ENCODE measurements around the gene LRRC59.

The LRRC59 gene

GRCh38 chr17:50381920-50382319 lies 15.4 kb downstream of the LRRC59 start:
- no peak for DNase-seq

DNA sequence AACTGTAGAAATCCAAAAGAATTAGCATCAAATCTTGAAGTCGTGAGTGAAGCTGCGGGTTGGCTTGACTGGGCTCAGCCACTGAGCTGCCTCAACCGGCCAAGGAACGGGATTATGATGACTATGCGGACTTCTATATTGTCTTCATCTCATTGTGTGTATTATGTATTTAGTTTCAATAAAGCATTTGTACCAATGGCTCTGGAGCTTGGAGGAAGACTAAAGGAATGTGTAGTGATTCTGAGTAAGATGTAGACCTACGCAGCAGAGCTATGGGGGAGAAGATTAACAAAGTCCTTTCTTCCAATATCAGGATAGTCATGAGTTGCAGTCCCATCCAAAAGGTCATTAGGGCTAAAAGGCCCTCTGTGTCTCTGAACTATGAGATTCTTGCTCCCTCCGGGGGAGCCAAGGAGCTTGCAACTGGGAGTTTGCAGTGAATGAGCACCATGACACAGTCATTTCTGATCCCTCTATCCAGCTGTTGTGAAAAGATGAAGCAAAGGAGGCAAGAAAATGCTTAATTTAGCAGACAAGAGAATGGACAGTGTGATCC lies 16.0 kb downstream of the LRRC59 start:
- no peak for DNase-seq

DNA sequence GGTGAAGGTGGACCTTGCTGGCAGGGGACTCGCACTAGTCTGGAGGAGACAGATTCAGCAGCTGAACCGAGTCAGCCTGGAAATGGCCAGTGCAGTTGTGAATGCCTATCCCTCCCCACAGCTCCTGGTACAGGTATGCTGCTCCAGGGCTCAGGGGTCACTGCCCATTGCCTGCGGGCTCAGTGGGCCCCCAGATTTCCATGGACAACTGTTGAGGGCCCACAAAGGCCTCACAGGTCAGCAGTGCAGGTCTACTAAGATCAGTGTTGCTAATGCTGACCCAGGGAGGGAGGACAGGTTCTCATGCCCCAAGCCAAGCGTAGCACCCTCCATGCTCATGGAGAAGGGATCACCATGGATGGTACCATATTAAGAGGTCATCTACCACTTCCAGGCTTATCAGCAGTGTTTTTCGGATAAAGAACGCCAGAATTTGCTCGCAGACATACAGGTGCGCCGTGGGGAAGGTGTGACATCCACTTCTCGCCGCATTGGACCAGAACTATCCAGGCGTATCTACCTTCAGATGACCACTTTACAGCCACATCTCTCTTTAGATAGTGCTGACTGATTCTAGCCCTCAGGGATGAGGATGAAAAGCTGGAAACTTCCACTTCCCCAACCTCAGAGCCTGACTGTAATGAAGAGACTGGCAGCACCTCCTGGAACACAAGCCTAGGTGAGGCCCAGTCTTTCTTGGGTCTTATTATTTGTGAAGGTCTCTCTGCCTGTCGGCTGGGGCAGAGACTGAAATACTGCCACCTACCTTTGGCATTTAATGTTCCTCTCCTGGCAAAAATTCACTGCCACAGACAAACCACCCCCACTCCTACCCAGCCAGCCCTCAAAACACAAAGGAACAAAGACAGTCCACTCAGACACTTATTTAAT lies 16.7 kb downstream of the LRRC59 start:
- DNase-seq = no peak

- DNase-seq = no peak
These were observed 17.8 kb downstream of the LRRC59 start for GRCh38 chr17:50379351-50380132.

DNA sequence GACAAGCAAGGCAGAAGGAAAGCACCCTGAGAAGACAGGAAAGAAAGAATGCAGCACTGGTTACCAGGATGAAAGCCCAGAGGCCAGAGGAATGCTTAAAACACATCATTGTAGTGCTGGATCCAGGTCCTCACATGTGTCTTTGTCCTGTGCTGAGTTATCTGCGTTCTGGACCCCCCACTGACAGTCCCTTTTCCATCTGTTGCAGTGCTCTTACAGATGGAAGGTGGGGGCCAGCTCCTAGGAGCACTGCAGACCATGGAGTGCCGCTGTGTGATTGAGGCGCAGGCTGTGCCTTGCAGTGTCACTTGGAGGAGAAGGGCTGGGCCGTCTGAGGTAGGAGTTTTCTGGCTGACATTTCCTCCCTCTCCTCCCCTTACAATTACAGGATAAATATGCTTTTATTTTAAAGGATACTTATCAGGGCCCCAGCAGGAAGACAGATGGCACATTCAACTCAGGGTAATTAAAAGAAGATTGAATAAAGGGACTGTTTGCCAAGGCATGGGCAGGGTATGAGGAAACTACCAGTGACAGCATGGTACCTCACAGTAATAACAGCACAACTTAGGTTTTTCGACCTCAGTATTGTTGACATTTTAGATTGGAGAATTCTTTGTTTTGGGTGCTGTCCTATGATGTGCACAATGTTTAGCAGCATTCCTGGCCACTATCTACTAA lies 21.3 kb downstream of the LRRC59 start:
- DNase-seq = no peak

DNA sequence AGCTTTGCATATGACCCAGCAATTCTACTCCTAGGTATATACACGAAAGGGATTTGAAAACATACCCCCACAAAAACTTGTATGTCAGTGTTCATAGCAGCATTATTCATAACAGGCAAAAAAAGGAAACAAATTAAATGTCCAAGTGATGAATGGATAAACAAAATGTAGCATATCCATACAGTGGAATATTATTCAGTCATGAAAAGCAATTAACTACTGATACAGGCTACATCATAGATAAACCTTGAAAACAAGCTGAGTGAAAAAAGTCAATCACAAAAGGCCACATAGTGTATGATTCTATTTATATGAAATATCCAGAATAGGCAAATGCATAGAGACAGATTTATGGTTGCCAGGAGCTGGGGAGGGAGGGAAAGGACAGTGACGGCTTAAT lies 23.6 kb downstream of the LRRC59 start:
- no peak for DNase-seq

DNA sequence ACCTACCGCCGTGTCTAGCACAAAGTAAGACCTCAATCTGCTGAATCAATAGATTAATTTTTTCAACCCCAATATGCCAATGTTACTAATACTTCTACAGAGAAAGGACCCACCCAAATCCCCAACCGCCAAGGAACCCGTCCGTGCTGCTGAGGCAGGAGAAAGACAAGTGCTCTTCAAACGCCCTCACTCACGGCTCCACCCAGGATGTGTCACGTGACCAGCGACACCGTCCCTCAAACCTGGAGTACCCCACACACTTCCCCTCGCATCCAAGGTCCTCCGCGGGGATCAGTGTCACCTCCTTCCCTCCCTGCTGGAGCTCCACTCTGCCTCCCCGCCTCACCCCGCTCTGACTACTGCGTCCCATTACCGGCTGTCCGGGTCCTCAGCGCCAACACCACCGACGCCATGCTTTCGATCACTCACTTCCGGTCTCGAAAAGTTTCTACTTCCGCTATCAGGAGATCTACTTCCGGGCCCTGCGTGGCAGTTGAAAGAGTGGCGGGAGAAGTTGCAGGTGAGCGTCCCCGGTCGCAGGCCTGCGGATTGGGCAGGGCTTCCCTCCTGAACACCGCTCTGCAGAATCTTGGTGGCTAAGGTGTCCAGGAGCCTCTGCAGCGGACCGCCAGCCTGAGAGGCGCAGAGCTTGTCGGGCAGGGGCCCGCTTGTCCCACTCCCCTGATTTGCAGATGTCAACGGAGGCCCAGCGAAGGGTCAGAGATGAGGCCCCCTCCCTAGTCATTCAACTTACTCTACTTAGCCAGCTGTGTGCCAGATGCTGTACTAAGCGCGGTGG lies 24.4 kb downstream of the LRRC59 start, which contains the start of the genes EME1 and MRPL27:
Gene EME1 (plus strand): TSS at position 472 of the 799 bp plus-strand sequence. CDS start 1,980 bp downstream, outside the sequence.
Gene MRPL27 (minus strand): TSS at position 427 of the 799 bp plus-strand sequence. CDS start 14 bp downstream, at position 413.
- peak; percentile 66 to 79 (median 72) for DNase-seq

DNA sequence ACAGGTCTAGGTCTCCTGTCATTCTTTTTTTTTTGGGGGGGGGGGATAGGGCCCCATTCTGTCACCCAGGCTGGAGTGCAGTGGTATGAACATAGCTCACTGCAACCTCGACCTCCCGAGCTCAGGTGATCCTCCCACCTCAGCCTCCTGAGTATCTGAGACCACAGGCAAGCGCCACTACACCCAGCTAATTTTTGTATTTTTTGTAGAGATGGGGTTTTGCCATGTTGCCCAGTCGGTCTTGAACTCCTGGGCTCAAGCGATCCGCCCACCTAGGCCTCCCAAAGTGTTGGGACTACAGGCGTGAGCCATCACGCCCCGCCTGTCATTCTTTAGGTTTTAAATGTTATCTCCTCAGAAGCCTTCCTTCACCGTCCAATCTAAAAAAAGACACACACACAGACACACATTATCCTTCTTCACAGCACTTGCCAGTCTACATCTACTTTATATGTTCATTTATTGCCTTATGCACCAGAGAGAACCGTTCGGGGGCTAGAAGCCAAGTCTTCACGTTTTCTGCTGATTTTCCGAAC lies 25.0 kb downstream of the LRRC59 start:
- no peak for DNase-seq

DNA sequence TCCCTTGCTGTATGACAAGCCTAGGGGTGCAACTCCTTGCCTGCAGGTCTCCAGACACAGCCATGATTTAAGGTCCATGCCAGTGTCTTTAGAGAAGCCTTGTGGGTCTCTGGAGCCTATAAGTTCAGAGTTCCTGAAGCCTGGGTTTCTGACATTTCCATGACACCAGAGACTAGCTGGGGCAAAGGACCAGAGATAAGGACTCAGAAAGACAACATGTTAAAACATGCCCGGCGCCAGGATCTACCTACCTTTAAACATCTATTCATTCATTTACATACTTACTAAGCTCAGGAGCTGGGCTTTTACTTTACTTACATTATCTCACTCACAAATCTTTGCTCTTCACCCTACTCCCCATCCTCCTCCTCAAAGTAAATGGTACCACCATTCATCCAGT lies 25.8 kb downstream of the LRRC59 start:
- DNase-seq = no peak

GRCh38 chr17:50370052-50370451 lies 27.3 kb downstream of the LRRC59 start:
- DNase-seq = no peak

DNA sequence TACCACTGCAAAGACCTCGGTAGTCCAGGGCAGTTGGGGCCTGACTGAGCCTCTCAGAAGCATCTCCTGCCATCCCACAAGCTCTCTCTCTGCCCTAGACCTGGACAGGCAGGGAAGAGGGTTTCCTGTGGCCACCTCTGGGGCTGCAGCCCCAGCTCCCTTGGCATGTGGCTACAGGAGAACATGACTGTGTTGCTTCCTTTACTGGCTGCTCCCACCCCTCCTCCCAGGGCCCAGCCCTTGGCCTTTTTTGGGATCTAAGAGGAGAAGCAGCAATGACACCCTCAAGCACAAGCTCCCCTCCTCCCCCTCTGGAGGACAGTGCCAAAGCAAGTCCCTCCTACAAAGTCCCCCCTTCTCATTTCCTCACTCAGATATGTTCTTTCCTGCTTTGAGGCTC lies 29.9 kb downstream of the LRRC59 start:
- DNase-seq = no peak

DNA sequence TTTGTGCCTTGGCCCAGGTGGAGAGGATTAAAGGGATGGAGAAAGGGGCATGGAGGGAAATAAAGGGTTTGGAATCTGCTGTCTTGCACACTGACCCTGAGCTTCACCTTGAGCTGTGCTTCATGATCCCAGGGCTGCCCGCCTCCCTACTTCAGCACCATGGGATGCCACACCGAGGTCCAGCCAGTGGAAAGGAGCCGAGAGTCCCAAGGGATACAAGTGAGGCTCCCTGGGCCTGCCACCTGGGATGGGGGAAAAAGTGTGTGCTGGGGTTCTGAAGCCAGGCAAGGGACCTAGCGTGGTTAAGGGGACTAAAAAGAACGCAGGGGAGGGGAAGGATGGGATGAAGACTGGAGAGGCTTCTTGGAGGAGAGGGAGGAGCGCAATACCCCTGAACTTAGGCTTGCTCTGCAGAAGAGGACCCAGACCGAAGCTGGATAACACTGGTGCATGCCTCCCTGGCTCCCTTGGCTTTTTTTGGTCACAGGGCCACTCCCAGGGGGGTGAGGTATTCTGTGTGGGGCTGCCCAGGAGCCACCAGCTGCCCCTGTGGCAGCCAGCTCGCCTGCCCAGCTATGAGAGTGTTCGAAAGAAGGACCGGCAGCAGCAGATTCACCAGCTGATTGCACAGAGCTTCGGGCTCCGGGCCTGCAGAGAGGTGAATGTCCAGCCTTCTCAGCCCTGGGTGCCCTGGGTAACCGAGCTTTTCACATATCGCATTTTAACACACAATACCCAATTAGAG lies 31.5 kb downstream of the LRRC59 start:
- no peak for DNase-seq

- no peak for DNase-seq
These were observed 32.2 kb downstream of the LRRC59 start for GRCh38 chr17:50365165-50365564.

GRCh38 chr17:50364715-50365114 lies 32.6 kb downstream of the LRRC59 start:
- no peak for DNase-seq

GRCh38 chr17:50364061-50364458 lies 33.3 kb downstream of the LRRC59 start:
- no peak for DNase-seq

DNA sequence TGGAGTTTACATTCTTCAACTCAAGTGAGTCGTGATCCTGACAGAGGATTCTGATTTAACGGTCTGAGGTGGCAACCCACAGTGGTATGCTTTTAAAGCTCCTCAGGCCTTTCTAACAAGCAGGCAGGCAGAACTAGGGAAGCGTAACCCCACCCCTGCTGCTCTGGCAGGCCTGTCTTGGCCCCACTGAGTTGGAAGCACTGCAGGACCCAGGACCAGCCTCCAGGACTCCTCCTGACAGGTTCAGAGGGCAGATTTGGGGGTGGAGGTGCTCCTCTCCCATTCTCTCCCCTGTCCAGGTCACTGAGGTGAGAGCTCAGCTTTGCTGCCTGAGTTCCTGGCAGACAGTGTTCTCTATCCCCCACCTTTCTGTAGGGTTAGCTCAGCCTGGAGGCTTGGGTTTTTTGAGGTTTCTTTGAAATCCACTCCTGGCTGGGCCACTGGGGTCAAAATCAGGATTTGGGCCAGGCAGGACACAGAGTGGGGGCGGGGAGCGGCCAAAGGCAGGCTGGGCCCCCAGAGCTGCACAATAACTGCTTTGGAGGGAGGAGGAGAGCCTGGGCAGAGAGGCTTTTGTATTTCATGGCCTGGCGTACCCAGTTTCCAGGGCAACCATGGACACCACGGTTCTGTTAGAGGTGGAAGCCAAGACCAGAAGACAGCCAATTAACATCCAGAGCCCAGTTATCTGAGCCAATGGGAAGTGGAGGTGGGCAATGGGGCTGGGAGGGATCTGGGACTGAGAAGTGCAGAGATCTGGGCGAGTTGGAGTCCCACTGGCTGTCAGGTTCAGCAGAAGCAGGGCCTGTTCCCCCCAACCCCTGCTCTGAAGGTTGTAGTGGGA lies 33.9 kb downstream of the LRRC59 start:
- no peak for DNase-seq

- no peak for DNase-seq
These were observed 34.7 kb downstream of the LRRC59 start for GRCh38 chr17:50362661-50363060.

- peak in 2 of 4 experiments; percentile 20 to 38 for DNase-seq
These were observed 35.5 kb downstream of the LRRC59 start for GRCh38 chr17:50361561-50362480.

Measured in activated naive CD4-positive, alpha-beta T cell (primary cell).